ENCODE data around the gene OR6J1. TPM values are rescaled to one million over a fixed set of nuclear protein-coding genes. Genes with fewer than 3 reads are reported as not detected.

The OR6J1 gene
- total and polyA plus RNA-seq, 9 donors: 0.05 TPM; not detected in 8

DNA sequence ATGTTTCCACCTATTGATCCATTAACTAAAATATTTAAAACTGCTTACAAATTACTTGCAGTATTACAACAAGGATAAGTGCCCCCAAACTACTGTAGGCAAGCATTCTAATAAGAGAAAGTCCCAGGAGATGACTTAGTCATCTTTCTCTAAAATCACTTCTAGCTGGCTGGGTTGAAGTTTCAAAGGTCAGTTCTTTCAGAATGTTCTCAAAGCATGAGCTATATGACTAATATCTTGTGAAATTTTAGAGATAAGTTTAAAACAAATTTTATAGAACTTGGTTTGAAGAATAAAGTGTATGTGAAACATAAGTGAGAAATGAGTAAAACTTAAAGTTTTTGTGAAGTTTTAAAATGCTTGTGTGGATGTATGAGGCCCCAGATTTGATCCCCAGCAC lies 24.3 kb upstream of the OR6J1 start:
- no peak for TF ChIP-seq EP300 (IDR thresholded peaks at IDR 0.05)
- TF ChIP-seq, protein P1, sequence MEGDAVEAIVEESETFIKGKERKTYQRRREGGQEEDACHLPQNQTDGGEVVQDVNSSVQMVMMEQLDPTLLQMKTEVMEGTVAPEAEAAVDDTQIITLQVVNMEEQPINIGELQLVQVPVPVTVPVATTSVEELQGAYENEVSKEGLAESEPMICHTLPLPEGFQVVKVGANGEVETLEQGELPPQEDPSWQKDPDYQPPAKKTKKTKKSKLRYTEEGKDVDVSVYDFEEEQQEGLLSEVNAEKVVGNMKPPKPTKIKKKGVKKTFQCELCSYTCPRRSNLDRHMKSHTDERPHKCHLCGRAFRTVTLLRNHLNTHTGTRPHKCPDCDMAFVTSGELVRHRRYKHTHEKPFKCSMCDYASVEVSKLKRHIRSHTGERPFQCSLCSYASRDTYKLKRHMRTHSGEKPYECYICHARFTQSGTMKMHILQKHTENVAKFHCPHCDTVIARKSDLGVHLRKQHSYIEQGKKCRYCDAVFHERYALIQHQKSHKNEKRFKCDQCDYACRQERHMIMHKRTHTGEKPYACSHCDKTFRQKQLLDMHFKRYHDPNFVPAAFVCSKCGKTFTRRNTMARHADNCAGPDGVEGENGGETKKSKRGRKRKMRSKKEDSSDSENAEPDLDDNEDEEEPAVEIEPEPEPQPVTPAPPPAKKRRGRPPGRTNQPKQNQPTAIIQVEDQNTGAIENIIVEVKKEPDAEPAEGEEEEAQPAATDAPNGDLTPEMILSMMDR (IDR thresholded peaks at IDR 0.05): no peak
- no peak for TF ChIP-seq POLR2A (IDR thresholded peaks at IDR 0.05)
- no peak for DNase-seq
- Histone ChIP-seq H3K27ac (no peak overlapping the region), H3K9me3 (no peaks in the 10 kb centered on the region), H3K4me1 (ENCODE audit: insufficient read depth) (no peaks in the 10 kb centered on the region), H3K27me3 (no peaks in the 10 kb centered on the region), H3K36me3 (no peaks in the 10 kb centered on the region), H3K4me3 (no peak overlapping the region)
- intact Hi-C loops (cut with DNase I): no loop called here

GRCh38 chr14:22667881-22668280 lies 23.7 kb upstream of the OR6J1 start:
- intact Hi-C loops (cut with DNase I): no loop called here
- TF ChIP-seq POLR2A (IDR thresholded peaks at IDR 0.05): no peak
- TF ChIP-seq, protein P1 (IDR thresholded peaks at IDR 0.05): no peak
- TF ChIP-seq EP300 (IDR thresholded peaks at IDR 0.05): no peak
- no peaks in the 10 kb centered on the region for H3K9me3 ChIP-seq
- H3K27me3 ChIP-seq: no peaks in the 10 kb centered on the region
- no peaks in the 10 kb centered on the region for H3K36me3 ChIP-seq
- no peak overlapping the region for H3K4me3 ChIP-seq
- no peak for DNase-seq
- no peak overlapping the region for H3K27ac ChIP-seq
- WGBS, 3 donors: 66 to 75% (median 72%) methylated on average over 3 of the region's 3 CpGs
- H3K4me1 ChIP-seq (ENCODE audit: insufficient read depth): no peaks in the 10 kb centered on the region

DNA sequence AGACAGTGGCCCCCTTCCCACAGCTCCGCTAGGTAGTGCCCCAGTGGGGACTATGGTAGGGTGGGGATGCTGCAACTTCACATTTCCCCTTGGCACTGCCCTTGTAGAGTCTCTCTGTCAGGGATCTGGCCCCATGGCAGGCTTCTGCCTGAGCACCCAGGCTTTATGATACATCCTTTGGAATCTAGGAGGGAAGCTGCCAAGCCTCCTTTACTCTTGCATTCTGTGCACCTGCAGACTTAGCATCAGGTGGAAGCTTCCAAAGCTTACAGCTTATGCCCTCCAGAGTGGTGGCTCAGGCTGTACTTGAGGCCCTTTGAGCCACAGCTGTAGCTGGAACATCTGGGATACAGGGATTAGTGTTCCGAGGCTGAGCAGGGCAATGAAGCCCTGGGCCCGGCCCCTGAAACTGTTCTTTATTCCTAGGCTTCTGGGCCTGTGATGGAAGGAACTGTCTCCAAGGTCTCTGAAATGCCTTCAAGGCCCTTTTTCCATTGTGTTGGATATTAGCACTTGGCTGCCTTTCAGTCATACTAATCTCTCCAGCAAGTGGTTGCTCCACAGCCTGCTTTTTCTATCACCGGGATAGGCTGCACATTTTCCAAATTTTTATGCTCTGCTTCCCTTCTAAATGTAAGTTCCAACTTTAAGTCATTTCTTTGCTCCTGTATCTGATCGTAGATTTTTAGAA lies 22.2 kb upstream of the OR6J1 start:
- intact Hi-C loops (cut with DNase I): no loop called here
- H3K27ac ChIP-seq: no peak overlapping the region
- WGBS, 3 donors: 68 to 74% (median 69%) methylated on average over 5 of the region's 5 CpGs
- no peaks in the 10 kb centered on the region for H3K27me3 ChIP-seq
- H3K4me3 ChIP-seq: no peak overlapping the region
- TF ChIP-seq, protein P1 (IDR thresholded peaks at IDR 0.05): no peak
- TF ChIP-seq POLR2A (IDR thresholded peaks at IDR 0.05) (no peak), EP300 (IDR thresholded peaks at IDR 0.05) (no peak)
- H3K4me1 ChIP-seq (ENCODE audit: insufficient read depth): no peaks in the 10 kb centered on the region
- no peaks in the 10 kb centered on the region for H3K9me3 ChIP-seq
- no peaks in the 10 kb centered on the region for H3K36me3 ChIP-seq
- DNase-seq: no peak

DNA sequence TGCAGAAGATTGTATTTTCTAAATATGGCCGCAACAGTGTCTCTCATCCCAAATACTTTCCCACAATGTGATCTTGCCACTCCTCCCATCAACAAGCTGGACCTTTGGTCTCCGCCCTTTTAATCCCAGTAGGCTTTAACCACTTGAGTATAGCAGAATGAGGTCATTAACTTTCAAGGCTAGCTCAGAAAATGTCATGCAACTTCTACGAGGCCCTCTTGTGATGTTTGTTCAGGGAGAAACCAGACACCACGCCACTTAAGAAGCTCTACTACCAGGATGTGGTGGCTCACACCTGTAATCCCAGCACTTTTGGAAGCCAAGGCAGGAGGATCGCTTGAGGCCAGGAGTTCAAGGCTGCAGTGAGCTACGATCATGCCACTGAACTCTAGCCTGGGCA lies 20.1 kb upstream of the OR6J1 start:
- H3K9me3 ChIP-seq: no peaks in the 10 kb centered on the region
- H3K27me3 ChIP-seq: no peaks in the 10 kb centered on the region
- H3K36me3 ChIP-seq: no peaks in the 10 kb centered on the region
- H3K4me1 ChIP-seq (ENCODE audit: insufficient read depth): no peaks in the 10 kb centered on the region
- H3K4me3 ChIP-seq: no peak overlapping the region
- H3K27ac ChIP-seq: no peak overlapping the region
- TF ChIP-seq, protein P1 (IDR thresholded peaks at IDR 0.05): no peak
- TF ChIP-seq EP300 (IDR thresholded peaks at IDR 0.05) (no peak), POLR2A (IDR thresholded peaks at IDR 0.05) (no peak)
- intact Hi-C loops (cut with DNase I): no loop called here
- WGBS, 3 donors: 70 to 80% (median 76%) methylated on average over 6 of the region's 6 CpGs
- no peak for DNase-seq
